ENCODE results near the gene PCDHGB4.
"Not testable (repeated sequence)": the region's sequence is repeated elsewhere in the genome, so short reads cannot be mapped to it uniquely, and the experiment has no call there.

Gene PCDHGB4

DNA sequence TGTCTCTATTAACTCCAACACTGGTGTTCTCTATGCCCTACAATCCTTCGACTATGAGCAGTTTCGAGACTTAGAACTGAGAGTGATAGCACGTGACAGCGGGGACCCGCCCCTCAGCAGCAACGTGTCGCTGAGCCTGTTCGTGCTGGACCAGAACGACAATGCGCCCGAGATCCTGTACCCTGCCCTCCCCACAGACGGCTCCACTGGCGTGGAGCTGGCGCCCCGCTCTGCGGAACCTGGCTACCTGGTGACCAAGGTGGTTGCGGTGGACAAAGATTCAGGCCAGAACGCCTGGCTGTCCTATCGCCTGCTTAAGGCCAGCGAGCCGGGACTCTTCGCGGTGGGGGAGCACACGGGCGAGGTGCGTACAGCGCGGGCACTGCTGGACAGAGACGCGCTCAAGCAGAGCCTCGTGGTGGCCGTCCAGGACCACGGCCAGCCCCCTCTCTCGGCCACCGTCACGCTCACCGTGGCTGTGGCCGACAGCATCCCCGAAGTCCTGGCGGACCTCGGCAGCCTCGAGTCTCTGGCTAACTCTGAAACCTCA, 35.3 kb downstream of the PCDHGB4 start:
- no peak for DNase-seq (ENCODE audit: low spot score)

DNA sequence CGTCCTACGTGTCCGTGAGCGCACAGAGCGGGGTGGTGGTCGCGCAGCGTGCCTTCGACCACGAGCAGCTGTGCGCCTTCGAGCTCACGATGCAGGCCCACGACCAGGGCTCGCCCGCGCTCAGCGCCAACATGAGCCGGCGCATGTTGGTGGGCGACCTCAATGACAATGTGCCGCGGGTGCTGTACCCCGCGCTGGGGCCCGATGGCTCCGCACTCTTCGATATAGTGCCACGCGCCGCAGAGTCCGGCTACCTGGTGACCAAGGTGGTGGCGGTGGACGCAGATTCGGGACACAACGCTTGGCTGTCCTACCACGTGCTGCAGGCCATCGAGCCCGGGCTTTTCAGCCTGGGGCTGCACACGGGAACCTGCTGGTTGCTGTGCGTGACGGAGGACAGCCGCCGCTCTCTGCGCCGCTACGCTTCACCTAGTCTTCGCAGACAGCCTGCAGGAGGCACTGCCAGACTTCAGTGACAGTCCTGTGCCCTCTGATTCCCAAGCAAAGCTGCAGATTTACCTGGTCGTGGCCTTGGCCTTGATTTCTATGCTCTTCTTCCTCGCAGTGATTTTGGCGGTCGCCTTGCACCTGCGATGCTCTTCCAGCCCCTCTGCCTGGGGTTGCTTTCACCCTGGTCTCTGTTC, 40.4 kb downstream of the PCDHGB4 start:
- no peak for DNase-seq (ENCODE audit: low spot score)

DNA sequence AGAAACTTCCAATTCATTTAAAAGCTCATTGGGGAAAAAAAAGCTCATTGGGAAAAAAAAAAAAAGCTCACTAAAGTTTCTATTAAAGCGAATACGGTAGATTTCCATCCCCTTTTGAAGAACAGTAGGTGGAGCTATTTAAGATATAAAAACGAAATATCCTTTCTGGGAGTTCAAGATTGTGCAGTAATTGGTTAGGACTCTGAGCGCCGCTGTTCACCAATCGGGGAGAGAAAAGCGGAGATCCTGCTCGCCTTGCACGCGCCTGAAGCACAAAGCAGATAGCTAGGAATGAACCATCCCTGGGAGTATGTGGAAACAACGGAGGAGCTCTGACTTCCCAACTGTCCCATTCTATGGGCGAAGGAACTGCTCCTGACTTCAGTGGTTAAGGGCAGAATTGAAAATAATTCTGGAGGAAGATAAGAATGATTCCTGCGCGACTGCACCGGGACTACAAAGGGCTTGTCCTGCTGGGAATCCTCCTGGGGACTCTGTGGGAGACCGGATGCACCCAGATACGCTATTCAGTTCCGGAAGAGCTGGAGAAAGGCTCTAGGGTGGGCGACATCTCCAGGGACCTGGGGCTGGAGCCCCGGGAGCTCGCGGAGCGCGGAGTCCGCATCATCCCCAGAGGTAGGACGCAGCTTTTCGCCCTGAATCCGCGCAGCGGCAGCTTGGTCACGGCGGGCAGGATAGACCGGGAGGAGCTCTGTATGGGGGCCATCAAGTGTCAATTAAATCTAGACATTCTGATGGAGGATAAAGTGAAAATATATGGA, 43.0 kb downstream of the PCDHGB4 start, which contains the start of gene PCDHGA12:
Gene PCDHGA12 (plus strand): TSS at position 176 of the 782 bp plus-strand sequence. CDS start 253 bp downstream, at position 429.
- DNase-seq (ENCODE audit: low spot score): no peak

DNA sequence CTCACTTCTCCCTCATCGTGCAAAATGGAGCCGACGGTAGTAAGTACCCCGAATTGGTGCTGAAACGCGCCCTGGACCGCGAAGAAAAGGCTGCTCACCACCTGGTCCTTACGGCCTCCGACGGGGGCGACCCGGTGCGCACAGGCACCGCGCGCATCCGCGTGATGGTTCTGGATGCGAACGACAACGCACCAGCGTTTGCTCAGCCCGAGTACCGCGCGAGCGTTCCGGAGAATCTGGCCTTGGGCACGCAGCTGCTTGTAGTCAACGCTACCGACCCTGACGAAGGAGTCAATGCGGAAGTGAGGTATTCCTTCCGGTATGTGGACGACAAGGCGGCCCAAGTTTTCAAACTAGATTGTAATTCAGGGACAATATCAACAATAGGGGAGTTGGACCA, 43.8 kb downstream of the PCDHGB4 start:
- DNase-seq (ENCODE audit: low spot score): no peak

DNA sequence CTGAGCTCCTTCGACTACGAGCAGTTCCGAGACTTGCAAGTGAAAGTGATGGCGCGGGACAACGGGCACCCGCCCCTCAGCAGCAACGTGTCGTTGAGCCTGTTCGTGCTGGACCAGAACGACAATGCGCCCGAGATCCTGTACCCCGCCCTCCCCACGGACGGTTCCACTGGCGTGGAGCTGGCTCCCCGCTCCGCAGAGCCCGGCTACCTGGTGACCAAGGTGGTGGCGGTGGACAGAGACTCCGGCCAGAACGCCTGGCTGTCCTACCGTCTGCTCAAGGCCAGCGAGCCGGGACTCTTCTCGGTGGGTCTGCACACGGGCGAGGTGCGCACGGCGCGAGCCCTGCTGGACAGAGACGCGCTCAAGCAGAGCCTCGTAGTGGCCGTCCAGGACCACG, 44.8 kb downstream of the PCDHGB4 start:
- not testable (repeated sequence) for DNase-seq (ENCODE audit: low spot score)

DNA sequence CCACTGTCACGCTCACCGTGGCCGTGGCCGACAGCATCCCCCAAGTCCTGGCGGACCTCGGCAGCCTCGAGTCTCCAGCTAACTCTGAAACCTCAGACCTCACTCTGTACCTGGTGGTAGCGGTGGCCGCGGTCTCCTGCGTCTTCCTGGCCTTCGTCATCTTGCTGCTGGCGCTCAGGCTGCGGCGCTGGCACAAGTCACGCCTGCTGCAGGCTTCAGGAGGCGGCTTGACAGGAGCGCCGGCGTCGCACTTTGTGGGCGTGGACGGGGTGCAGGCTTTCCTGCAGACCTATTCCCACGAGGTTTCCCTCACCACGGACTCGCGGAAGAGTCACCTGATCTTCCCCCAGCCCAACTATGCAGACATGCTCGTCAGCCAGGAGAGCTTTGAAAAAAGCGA, 45.2 kb downstream of the PCDHGB4 start:
- DNase-seq (ENCODE audit: low spot score): not testable (repeated sequence)

DNA sequence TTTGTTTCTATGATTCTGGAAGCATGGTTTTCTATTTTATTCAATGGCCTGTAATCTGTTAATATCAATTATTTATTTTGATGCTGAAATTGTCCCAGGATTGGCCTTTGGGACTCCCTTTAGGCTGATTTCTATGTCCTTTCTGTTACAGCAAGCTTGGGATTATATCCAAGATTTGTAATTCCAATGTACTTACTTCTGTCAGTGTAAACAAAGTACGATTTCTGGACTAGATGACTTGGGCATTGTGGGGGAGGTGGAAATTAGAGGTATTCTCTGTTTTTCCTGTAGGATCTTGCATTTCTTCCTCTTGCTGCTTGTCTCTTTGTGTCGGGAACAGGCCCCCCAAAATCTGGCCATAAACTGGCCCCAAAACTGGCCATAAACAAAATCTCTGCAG, 46.5 kb downstream of the PCDHGB4 start:
- DNase-seq (ENCODE audit: low spot score): no peak

DNA sequence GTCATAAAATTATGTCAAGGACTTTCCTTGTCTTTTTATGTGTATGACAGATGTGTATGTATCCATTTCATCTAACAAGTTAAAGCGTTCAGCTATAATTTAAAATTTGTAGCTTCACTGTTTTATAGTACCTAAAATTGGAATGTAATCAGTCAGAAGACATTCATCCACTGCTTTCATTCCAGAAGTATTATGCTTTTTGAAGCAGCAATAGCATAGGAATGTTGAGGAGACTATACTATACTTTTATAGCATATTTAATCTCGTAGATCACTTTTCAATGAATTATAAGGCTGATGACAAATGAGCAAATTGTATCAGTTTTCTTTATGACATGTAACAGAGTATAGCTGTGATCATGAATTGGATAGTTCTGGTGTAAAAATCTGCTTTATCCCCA, 49.7 kb downstream of the PCDHGB4 start:
- no peak for DNase-seq (ENCODE audit: low spot score)

DNA sequence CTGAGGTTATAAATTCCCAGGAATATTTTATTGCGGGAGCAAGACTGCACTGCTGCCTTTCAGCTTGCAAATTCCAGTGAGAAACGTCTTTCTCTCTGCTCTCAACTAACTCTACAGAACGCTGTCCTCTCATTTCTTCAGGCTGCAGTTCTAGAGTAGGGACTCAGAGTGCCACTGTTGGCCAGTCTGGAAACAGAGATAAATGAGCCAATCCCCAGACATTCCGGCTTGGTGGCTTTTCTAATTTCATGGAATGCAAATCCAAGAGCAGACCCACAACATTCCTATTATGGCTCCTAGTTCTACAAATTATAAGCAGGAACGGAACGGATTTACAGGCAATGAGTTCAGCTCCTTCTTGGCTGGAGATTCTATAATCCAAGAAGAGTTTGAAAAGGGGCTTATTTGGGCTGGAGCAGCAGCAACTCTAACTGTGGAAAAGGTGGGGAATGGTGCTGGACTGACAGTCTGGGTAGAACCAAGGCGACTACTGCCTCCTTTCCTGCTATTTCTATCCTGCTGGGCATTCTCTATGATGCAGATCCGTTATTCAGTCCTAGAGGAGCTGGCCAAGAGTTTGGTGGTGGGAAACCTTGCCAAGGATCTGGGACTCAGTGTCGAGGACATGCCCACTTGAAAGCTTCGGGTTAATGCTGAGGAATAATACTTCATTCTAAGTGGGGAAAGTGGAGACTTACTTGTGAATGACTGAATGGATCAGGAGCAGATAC, 52.1 kb downstream of the PCDHGB4 start:
- DNase-seq (ENCODE audit: low spot score): no peak

All from SK-N-DZ (cell line).